ENCODE measurements around the gene RFX5.
A peak's percentile ranks its signal among the peaks of the same experiment; 100 is the strongest.

RFX5 gene

DNA sequence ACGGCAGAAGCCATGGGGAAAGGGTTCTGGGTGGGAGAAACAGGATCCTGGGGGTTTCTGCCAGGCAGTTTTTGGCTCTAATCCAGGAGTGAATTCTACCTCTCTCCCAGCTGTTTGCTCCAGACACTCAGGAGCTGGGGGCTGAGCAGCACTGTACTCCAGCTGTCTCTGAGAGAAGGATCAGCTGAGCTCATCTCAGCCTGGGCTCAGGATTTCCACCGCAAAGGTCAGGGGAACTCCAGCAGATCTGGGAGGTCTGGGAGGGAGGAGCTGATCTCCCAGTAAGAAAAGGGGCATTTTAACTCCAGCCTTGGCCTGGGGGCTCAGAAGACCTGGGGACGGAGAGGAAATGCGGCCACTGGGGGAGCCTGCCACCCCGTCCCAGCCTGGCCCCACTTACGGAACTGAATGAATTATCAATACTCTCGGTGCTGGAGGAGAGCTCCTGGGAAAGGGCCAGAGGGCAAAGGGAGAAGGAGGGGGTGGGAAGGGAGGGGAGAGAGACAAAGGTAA lies 37.2 kb downstream of the RFX5 start:
- peak overlapping the region; percentile 85 for H3K27ac Mint-ChIP-seq (ENCODE audit: low read depth)

DNA sequence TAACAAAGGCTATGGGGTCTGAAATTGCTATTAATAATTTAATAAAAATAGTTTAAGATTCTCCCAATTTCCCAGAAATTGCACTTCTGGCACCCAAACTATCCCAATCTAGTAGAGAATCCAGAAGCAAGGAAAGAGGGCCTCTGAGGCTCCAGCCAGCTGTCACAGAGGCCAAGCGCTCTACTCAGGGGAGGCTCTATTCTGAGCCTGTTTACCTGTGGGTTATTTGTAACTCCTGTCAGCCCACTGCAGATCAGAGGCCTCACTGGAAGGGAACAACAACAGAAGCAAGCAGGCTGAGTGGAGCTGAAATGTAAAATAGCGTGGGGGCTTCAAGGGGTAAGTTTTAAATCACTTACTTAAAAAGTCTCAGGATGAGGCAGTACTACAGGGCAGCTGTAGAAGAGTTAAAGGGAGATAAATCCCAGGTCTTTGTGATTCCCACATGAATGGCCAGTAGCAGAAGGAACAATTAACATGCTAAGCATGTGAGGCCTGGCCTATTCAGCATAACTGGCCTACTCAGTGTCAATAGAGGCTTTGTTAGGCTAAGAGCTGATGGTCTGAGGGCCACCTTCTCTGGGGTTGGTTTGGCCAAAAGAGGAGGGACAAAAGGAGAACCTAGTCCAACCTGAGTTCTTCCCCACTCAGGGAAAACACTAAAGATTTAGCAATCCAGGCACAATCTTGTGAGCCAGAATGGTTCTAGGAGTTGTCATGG lies 52.1 kb downstream of the RFX5 start:
- Mint-ChIP-seq H3K9me3 (no peaks in the 10 kb centered on the region), H3K36me3 (ENCODE audit: insufficient read depth) (peaks cover 56% of the 10 kb centered on the region), H3K4me1 (no peaks in the 10 kb centered on the region), H3K4me3 (no peak overlapping the region), H3K27me3 (no peaks in the 10 kb centered on the region), H3K27ac (ENCODE audit: low read depth) (no peak overlapping the region)
- DNase-seq (ENCODE audit: low spot score in 2 of 2), result no peak
- no peak for ATAC-seq (replicated peaks; ENCODE audit: extremely low read depth, poor library complexity, severe bottlenecking)

More for the DNA sequence above, 37.2 kb downstream of the RFX5 start:
- no peaks in the 10 kb centered on the region for H3K9me3 Mint-ChIP-seq
- peaks cover 44% of the 10 kb centered on the region for H3K36me3 Mint-ChIP-seq (ENCODE audit: insufficient read depth)
- ATAC-seq (replicated peaks; ENCODE audit: extremely low read depth, poor library complexity, severe bottlenecking) (no peak), DNase-seq (ENCODE audit: low spot score in 2 of 2) (no peak)
- H3K4me3 Mint-ChIP-seq, result no peak overlapping the region
- H3K27me3 Mint-ChIP-seq, result no peaks in the 10 kb centered on the region
- H3K4me1 Mint-ChIP-seq, result peaks cover 42% of the 10 kb centered on the region

DNA sequence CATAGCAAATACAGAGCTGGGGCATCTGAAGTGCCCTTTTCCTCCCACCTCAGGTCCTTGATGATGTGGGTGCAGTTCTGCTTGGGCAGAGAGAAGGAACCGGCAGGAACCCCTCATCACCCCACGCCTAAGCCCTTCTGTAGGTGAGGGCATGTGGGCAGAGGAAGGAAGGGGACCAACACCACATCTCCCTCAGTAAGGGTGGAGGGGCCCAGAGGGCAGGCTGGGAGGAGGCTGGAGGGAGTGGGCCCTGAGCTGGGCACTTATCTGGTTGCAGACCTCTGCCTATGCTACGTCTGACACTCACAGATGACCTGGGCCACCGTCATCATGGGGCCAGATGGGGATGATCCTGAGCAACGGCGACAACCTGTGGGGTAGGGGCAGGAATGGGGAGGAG lies 54.0 kb downstream of the RFX5 start:
- Mint-ChIP-seq H3K4me3 (no peak overlapping the region), H3K4me1 (peaks cover 15% of the 10 kb centered on the region), H3K36me3 (ENCODE audit: insufficient read depth) (peaks cover 51% of the 10 kb centered on the region), H3K27me3 (no peaks in the 10 kb centered on the region), H3K9me3 (no peaks in the 10 kb centered on the region), H3K27ac (ENCODE audit: low read depth) (peak overlapping the region; percentile 14)
- DNase-seq (ENCODE audit: low spot score in 2 of 2) (no peak), ATAC-seq (replicated peaks; ENCODE audit: extremely low read depth, poor library complexity, severe bottlenecking) (no peak)

DNA sequence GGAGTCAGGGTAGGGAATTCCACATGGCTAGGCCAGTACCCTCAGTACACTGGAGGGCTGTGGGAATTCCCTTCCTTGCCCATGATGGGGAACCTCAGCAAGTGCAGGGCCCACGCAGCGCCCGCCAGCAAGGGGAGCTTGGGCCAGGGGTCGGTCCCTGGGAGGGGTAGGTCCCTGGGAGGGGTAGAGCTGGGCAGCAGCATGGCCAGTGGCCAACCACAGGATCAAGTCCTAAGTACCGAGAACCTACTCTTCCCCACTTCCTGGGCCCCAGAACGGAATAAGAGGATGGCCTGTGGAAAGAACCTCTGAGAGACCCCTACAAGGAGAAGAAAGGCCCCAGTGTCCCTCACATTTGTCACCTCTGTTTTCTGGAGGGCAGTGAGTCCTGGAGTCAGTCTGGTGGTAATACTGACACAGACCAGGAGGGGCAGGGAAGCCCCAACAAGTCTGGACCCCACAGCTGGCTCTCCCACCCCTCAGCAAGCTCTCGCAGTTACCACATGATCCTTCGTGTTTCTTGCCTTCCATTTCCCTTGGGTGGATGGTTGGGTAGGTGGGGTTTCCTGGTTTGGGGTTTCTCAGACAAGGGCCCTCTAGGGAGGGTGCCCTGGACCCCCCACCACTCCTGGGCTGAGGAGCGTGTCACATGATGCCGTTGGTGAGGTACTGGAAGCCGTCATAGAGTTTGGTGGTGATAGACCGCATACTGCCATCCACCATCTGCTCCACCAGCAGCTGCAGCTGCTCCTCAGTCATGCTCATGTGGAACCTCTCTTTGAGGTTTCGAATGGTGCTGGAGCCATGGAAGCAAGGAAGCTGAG lies 54.6 kb downstream of the RFX5 start:
- no peaks in the 10 kb centered on the region for H3K9me3 Mint-ChIP-seq
- DNase-seq (ENCODE audit: low spot score in 2 of 2) (no peak), ATAC-seq (replicated peaks; ENCODE audit: extremely low read depth, poor library complexity, severe bottlenecking) (no peak)
- no peak overlapping the region for H3K27ac Mint-ChIP-seq (ENCODE audit: low read depth)
- no peak overlapping the region for H3K4me3 Mint-ChIP-seq
- H3K36me3 Mint-ChIP-seq (ENCODE audit: insufficient read depth), result peaks cover 44% of the 10 kb centered on the region
- H3K4me1 Mint-ChIP-seq, result peaks cover 16% of the 10 kb centered on the region
- no peaks in the 10 kb centered on the region for H3K27me3 Mint-ChIP-seq

GRCh38 chr1:151290709-151291303 lies 56.2 kb downstream of the RFX5 start:
- Mint-ChIP-seq H3K27ac (ENCODE audit: low read depth) (peak overlapping the region; percentile 73), H3K4me3 (no peak overlapping the region), H3K36me3 (ENCODE audit: insufficient read depth) (peaks cover 40% of the 10 kb centered on the region), H3K9me3 (no peaks in the 10 kb centered on the region), H3K4me1 (peaks cover 20% of the 10 kb centered on the region), H3K27me3 (no peaks in the 10 kb centered on the region)
- no peak for DNase-seq (ENCODE audit: low spot score in 2 of 2)
- no peak for ATAC-seq (replicated peaks; ENCODE audit: extremely low read depth, poor library complexity, severe bottlenecking)

Data from central memory CD8-positive, alpha-beta T cell (primary cell).